Breast epithelium (tissue), 4 donors: ENCODE results near the gene WWOX. TPM values are rescaled to one million over a fixed set of nuclear protein-coding genes. Genes with fewer than 3 reads are reported as not detected.

Experiments
- DNase-seq, 2 donors: peaks; one replicate each; pipeline ENCODE4 v3.0.0-alpha.2; 2019; ENCODE audit warnings: low spot score in 2 of 2
- H3K27ac ChIP-seq, 2 donors: fragments of 200-600 bp; sonication (generic) in 1 of 2; one replicate each; pipeline ENCODE4 v1.5.1; 2016 to 2019; ENCODE audit warnings: mild to moderate bottlenecking in 1 of 2
- H3K27me3 ChIP-seq, 2 donors: fragments of 200-600 bp; sonication (generic) in 1 of 2; one replicate each; pipeline versions ENCODE4 v1.5.1 to v1.6.0; 2017 to 2019; ENCODE audit warnings: control low read depth in 1 of 2, mild to moderate bottlenecking in 1 of 2
- H3K36me3 ChIP-seq: fragments of 200-600 bp; one replicate; pipeline ENCODE4 v1.5.1; 2019
- H3K4me1 ChIP-seq, 2 donors: fragments of 200-600 bp; sonication (generic); one replicate each; pipeline ENCODE4 v1.5.1; 2016 to 2019; ENCODE audit warnings: control low read depth in 1 of 2
- H3K4me3 ChIP-seq, 3 donors: fragments of 200-600 bp; sonication (generic); 1 replicate in 2 of 3; 2 replicates in 1 of 3; pipeline ENCODE4 v1.5.1; 2016 to 2019; ENCODE audit warnings: mild to moderate bottlenecking in 3 of 3, moderate library complexity in 2 of 3
- H3K9me3 ChIP-seq, 2 donors: fragments of 200-600 bp; sonication (generic) in 1 of 2; one replicate each; pipeline ENCODE4 v1.5.1; 2016 to 2019; ENCODE audit warnings: control low read depth in 1 of 2
- POLR2A ChIP-seq: fragments of 450-650 bp; IDR thresholded peaks from one replicate; pipeline ENCODE4 v1.6.1; 2016; ENCODE audit warnings: antibody characterized with exemption, mild to moderate bottlenecking, moderate library complexity
- POLR2AphosphoS5 ChIP-seq, 3 donors: sonication (generic); formaldehyde crosslinking; IDR thresholded peaks; one replicate each; pipeline ENCODE4 v1.6.1; 2017; ENCODE audit warnings: antibody characterized with exemption in 3 of 3
- intact Hi-C: fragments of 100-400 bp; cut with DNase I; formaldehyde crosslinking; loops from one replicate; pipeline ENCODE4 v1.15.1; 2023; ENCODE audit warnings: low total_unique reads
- total RNA-seq, 3 donors: library from RNA; depleted of rRNA; stranded (reverse); fragments of >200 nt; gene quantifications; one replicate each; pipeline ENCODE4 v1.1.0, GENCODE V29; 2016
- TF ChIP-seq, protein P1 (sequence below), 3 donors: fragments of 450-650 bp; IDR thresholded peaks; one replicate each; pipeline ENCODE4 v1.5.1; 2016 to 2017; ENCODE audit warnings: antibody characterized with exemption in 3 of 3, mild to moderate bottlenecking in 3 of 3, moderate library complexity in 3 of 3

The WWOX gene
- total RNA-seq, 3 donors from 2014 or later = 42.9 to 73.6 (median 43.4) TPM

- no peak for TF ChIP-seq POLR2AphosphoS5 (IDR thresholded peaks at IDR 0.05)
- TF ChIP-seq POLR2A = no peak
- TF ChIP-seq, protein P1, sequence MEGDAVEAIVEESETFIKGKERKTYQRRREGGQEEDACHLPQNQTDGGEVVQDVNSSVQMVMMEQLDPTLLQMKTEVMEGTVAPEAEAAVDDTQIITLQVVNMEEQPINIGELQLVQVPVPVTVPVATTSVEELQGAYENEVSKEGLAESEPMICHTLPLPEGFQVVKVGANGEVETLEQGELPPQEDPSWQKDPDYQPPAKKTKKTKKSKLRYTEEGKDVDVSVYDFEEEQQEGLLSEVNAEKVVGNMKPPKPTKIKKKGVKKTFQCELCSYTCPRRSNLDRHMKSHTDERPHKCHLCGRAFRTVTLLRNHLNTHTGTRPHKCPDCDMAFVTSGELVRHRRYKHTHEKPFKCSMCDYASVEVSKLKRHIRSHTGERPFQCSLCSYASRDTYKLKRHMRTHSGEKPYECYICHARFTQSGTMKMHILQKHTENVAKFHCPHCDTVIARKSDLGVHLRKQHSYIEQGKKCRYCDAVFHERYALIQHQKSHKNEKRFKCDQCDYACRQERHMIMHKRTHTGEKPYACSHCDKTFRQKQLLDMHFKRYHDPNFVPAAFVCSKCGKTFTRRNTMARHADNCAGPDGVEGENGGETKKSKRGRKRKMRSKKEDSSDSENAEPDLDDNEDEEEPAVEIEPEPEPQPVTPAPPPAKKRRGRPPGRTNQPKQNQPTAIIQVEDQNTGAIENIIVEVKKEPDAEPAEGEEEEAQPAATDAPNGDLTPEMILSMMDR (IDR thresholded peaks at IDR 0.05) = no peak
- H3K36me3 ChIP-seq = no peaks in the 10 kb centered on the region
- H3K4me1 ChIP-seq = no peaks in the 10 kb centered on the region
- no peak overlapping the region for H3K27ac ChIP-seq
- H3K9me3 ChIP-seq = no peaks in the 10 kb centered on the region
- no peak for DNase-seq
- intact Hi-C loops = no loop called here
- no peaks in the 10 kb centered on the region for H3K27me3 ChIP-seq
- H3K4me3 ChIP-seq = no peak overlapping the region
Measured at GRCh38 chr16:78274771-78275170, 175.3 kb downstream of the WWOX start.

DNA sequence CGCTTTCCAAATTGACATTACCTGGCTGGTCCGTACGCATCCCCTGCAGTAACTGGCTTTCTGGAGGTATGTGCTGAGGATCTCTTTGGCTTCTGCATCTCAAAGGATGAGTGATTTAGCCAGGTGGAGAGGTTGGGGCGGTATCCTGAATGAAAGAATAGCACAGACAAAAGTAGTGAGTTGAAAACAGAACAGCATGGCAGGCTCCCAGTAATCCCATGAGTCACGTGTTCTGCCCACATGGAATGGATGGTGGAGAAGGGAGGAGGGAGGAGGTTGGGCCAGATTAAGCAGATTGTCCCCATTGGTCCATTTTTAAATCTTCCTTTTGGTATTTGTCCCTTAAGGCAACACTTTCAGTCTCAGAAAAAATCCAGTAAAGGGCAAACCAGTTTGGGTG, 176.0 kb downstream of the WWOX start:
- Histone ChIP-seq H3K36me3 (no peaks in the 10 kb centered on the region), H3K4me1 (no peaks in the 10 kb centered on the region), H3K9me3 (no peaks in the 10 kb centered on the region), H3K27me3 (no peaks in the 10 kb centered on the region), H3K4me3 (no peak overlapping the region), H3K27ac (no peak overlapping the region)
- intact Hi-C loops = no loop called here
- DNase-seq = no peak
- TF ChIP-seq POLR2A = no peak
- no peak for TF ChIP-seq POLR2AphosphoS5 (IDR thresholded peaks at IDR 0.05)

GRCh38 chr16:78277321-78278055, 178.0 kb downstream of the WWOX start:
- intact Hi-C loops = no loop called here
- Histone ChIP-seq H3K4me3 (no peak overlapping the region), H3K4me1 (no peaks in the 10 kb centered on the region), H3K36me3 (no peaks in the 10 kb centered on the region), H3K27ac (no peak overlapping the region), H3K9me3 (no peaks in the 10 kb centered on the region), H3K27me3 (no peaks in the 10 kb centered on the region)
- no peak for DNase-seq
- TF ChIP-seq POLR2A = no peak
- TF ChIP-seq, protein P1 (IDR thresholded peaks at IDR 0.05) = no peak
- TF ChIP-seq POLR2AphosphoS5 (IDR thresholded peaks at IDR 0.05) = no peak

DNA sequence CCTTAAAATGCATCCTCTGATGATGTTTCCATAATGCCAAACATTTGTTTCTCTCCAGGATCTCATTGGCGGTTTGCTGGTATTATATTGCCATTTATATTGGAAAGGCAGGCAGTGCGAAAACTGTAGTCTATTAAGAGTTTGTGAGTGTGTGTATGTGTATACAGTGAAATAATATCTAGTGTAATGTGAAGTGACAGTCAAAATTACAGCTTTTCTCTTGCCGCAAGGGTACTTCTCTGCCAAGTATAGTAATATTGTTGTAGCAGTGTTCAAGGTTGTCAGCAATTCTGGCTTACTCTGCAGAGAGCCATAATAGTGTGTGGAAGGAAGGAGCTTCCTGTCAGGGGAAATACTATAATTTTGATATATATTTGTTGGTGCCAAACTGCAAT, 178.6 kb downstream of the WWOX start:
- Histone ChIP-seq H3K27me3 (no peaks in the 10 kb centered on the region), H3K4me3 (no peak overlapping the region), H3K4me1 (no peaks in the 10 kb centered on the region), H3K36me3 (no peaks in the 10 kb centered on the region), H3K27ac (no peak overlapping the region), H3K9me3 (no peaks in the 10 kb centered on the region)
- TF ChIP-seq POLR2A = no peak
- TF ChIP-seq, protein P1 (IDR thresholded peaks at IDR 0.05) = no peak
- intact Hi-C loops = no loop called here
- no peak for DNase-seq

GRCh38 chr16:78281115-78281514, 181.7 kb downstream of the WWOX start:
- intact Hi-C loops = no loop called here
- Histone ChIP-seq H3K4me1 (no peaks in the 10 kb centered on the region), H3K36me3 (no peaks in the 10 kb centered on the region), H3K4me3 (no peak overlapping the region), H3K27me3 (no peaks in the 10 kb centered on the region), H3K9me3 (no peaks in the 10 kb centered on the region), H3K27ac (no peak overlapping the region)
- TF ChIP-seq POLR2AphosphoS5 (IDR thresholded peaks at IDR 0.05) (no peak), POLR2A (no peak)
- TF ChIP-seq, protein P1 (IDR thresholded peaks at IDR 0.05) = no peak
- DNase-seq = no peak
